Right kidney (tissue), 1 donor: ENCODE data around the gene NT5C.

Experiments used
- DNase-seq: peaks from one replicate; pipeline ENCODE4 v3.0.0-alpha.2; 2016

Gene NT5C

GRCh38 chr17:75124041-75124818 is 7.3 kb downstream of the NT5C start:
- DNase-seq, result no peak

DNA sequence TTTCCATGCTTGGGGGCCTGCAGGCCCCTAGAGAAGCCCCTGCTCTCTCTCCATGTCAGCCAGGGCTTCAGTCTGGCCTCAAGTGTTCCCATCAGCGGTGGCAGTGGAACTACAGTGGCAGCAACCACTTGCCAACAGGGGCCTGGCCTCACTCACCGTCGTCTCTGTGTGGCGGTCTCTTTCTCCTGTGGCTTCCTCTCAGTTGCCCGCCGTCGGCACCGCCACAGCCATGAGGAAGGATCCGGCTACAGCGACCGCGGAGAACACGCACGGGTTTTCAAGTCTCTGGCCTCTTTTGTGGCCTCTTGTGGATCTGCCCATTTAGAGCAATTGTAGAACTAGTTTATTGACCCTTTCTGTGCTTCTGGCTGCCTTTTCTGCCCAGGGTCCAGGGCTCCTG is 13.2 kb downstream of the NT5C start:
- DNase-seq, result no peak

GRCh38 chr17:75116737-75117136 is 14.8 kb downstream of the NT5C start:
- no peak for DNase-seq

- no peak for DNase-seq
These were observed 16.0 kb downstream of the NT5C start for GRCh38 chr17:75115555-75115954.

GRCh38 chr17:75114552-75115314 is 16.8 kb downstream of the NT5C start:
- no peak for DNase-seq

DNA sequence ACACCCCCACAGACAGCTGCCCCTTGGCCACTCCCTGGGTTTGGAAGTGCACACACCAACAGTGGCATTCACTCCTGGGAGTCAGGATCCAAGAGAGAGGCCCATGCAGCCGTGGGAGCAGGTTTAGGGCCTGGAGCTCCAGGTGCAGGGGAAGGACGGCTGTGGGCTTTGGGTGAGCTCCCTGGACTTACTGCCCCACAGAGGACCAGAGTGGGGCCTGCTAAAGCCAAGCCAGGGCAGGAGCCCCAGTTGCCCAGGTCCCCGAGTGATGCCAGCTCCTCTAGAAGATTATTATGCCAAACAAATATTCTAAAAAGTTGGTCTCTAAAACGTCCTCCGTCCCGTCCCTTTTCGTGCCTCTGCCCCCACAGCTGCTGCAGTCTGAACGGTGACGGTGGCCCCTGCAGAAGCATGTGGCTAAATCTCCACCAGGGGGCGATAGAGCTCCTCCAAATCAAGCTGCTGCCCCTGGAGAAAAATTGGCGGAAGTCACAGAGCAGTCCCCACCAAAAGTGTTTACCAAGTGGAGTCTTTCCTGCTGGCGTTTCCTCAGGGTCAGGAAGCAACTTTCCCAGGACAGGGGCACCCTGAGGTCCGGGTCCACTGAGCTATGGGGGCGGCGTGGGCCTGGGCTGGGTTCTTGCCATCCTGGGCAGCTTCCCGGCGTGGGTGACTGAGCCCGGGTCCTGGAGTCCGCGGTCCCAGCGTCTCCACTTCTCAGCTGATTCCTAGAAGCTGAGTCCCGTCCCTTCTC is 17.6 kb downstream of the NT5C start:
- DNase-seq, result peak; percentile 88

DNA sequence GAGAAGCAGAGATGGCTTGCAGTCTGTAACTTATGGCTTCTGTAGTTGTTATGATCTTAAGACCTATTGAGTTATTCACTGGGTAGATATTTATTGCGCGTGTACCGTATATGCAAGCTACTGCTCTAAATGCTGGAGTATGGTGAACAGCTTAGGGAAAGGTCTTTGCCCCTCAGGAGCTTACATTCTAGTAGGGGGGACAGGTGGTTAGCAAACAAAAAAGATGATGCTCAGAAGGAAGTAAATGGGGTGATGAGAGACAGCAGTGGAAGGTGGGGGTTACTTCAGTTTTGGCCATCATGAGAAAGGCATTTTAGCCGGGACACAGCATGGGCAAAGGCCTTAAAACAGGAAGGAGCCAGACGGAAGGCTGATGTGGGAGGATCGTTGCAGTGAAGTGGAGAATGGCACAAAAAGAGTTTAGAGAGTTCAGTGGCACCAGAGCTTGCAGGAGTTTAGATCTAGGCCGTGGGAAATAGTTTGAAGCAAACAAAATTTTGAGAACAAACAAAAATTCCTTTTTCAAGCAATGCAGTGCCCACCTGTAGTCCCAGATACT is 19.7 kb downstream of the NT5C start:
- no peak for DNase-seq

DNA sequence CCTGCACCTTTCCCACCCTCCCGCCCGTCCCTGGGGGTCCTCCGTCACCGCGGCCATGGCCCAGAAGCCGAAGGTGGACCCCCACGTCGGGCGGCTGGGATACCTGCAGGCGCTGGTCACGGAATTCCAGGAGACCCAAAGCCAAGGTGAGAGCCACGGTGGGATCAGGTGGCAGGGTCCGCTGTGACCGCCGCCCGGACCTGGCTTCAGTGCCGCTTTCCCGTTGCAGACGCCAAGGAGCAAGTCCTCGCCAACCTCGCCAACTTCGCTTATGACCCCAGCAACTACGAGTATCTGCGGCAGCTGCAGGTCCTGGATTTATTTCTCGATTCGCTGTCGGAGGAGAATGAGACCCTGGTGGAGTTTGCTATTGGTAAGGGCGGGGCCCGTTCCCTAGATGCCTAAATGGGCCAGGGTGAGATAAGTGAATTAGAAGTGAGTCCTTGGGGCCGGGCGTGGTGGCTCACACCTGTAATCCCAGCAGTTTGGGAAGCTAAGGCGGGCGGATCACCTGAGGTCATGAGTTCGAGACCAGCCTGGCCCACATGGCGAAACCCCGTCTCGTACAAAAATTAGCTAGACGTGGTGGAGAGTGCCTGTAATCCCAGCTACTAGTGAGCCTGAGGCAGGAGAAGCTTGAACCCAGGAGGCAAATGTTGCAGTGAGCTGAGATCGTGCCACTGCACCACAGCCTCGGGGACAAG is 21.2 kb downstream of the NT5C start:
- DNase-seq, result no peak

- DNase-seq, result peak; percentile 86
These were observed 21.9 kb downstream of the NT5C start, which contains the start of gene ARMC7 for GRCh38 chr17:75109407-75110233. TSS of gene ARMC7 (plus strand) at chr17:75109969. CDS start at chr17:75110289, 320 bp downstream.

DNA sequence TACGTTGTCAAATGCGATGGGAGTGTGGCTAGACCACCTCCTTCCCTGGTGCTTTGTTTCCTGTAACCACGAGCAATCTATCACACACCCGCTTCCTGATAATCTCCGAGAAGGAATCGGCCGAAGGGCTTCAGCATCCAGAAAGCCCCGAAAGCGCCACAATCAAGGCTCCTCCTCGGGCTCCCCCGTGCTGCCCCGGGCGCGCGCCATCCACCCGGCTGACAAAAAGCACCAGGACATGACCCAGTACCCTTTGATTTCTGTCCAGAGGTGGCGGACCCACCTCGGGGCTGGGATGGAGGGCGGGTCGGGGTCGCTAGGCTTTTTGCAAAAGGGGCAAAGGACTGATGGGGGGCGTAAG is 22.5 kb downstream of the NT5C start:
- DNase-seq, result no peak

DNA sequence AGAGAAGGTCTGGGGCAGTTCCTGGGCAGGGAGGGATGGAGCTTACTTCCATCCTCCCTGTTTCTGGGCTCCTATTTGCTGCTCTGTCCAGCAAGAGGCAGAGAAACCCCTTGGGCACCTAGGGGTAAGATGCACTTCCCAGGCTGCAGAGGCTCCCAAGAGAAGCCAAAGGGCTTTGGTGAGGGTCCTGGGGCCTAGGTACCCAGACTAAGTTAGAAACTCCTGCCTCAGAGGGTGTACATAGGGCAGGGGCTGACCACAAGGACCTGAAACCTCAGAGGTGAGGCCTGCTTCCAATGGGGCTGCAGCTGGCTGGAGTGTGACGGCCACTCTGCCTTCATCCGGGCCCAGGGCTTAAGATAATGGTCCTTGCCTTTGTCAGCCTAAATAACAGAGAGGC is 23.3 kb downstream of the NT5C start:
- no peak for DNase-seq

- no peak for DNase-seq
These were observed 26.1 kb downstream of the NT5C start for GRCh38 chr17:75105126-75106080.

DNA sequence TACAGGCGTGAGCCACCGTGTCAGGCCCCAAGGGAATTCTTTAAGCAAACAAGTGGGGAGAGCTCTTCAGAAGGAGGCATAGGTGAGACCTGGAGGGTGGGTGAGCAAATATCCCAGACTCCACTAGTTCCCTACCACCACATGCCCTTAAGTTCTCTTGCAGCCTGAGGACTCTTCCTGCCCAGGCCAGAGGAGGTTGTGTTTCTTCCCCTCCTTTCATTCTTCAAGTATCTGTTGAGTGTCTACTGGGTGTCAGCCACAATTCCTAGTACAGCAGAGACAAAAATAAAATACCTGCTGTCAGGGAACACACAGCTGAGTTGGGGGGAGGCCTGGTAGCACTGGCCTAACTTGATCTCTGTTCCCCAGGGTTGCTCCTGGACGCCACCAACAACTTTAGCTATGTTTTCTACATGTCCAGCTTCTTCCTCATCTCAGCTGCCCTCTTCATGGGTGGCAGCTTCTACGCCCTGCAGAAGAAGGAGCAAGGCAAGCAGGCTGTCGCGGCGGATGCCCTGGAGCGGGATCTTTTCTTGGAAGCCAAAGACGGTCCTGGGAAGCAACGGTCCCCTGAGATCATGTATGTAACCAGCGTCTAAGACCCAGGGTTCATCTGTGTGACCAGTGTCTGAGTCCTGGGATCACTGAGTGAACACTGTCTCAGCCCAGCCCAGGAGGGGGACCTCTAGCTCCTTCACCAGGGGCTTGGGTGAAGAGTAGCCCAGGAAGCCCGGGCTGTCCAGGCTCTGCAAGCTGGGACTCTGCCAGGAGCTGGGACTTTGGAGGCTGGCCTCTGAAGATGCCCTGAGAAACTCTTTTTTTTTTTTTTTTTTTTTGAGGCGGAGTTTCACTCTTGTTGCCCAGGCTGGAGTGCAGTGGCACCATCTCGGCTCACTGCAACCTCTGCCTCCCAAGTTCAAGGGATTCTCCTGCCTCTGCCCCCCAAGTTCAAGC is 27.7 kb downstream of the NT5C start:
- no peak for DNase-seq

- DNase-seq, result no peak
These were observed 29.1 kb downstream of the NT5C start for GRCh38 chr17:75102385-75102821.

GRCh38 chr17:75099881-75100595 is 31.5 kb downstream of the NT5C start:
- DNase-seq, result no peak

DNA sequence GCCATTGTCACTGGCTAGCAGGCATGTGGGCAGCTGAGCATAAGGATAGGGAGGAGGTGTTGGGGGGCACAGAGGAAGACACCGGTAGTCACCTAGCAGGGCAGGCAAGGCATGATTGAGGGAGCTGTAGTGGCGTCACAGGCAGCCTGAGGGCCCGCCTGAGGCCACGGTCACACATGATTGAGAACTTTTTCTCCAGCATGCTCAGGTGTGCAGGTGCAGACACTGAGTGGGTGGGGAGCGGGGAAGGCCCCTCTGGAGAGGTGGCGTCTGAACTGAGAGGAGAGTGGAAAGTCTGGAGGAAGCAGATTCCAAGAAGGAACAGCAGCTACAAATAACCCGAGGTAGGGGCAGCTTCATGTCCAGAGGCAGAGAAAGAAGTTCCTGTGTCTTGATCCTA is 32.7 kb downstream of the NT5C start:
- DNase-seq, result no peak

DNA sequence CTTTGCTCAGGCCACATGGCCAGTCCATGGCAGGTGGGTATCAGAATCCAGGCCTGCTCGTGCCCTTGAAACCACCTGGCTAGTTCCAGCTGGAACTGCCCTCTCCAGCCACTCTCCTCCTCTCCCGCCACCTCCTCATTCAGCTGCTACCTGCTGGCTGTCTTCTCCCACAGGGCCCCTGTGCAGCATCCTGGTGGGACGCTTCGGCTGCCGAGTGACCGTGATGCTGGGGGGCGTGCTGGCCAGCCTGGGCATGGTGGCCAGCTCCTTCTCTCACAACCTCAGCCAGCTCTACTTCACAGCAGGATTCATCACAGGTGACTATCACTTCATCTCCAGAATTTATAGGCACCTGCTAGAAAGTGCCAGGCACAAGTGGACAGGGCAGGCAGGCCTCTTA is 33.7 kb downstream of the NT5C start:
- DNase-seq, result no peak

DNA sequence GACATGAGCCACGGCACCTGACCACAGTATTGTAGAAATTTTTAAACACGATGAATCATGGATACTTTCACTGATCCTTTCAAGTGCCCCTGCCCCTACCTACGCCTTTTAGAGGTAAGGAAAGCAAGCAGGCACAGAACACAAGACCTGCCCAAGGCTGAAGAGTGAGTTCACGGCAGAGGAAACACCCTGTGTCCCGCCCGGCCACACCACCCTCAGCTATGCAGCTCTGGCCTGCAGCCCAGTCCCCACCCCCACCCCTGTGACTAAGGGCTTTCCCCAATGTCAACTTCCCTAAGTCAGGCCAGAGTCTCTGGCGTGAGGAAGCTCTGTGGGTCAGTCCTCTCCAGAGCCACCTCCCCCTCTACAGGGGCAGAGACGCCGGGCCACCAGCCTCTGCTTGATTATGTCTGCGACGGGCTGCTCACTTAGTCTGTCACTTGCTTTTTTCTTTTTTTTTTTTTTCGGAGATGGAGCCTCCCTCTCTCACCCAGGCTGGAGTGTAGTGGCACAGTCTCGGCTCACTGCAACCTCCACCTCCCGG is 35.4 kb downstream of the NT5C start:
- no peak for DNase-seq
